Fibroblast of mammary gland (primary cell): ENCODE data around the gene GAL3ST1.
"Not testable (repeated sequence)": the region's sequence is repeated elsewhere in the genome, so short reads cannot be mapped to it uniquely, and the experiment has no call there.

Experiments used
- DNase-seq: peaks from one replicate; pipeline ENCODE4 v3.0.0-alpha.2; 2010; ENCODE audit warnings: low read depth
- H3K4me3 ChIP-seq: 2 replicates; pipeline ENCODE4 v1.5.1; 2011; ENCODE audit warnings: low read depth, mild to moderate bottlenecking, low read length, moderate library complexity; ENCODE audit not compliant: control insufficient read depth
- TF ChIP-seq, protein P1 (sequence below): conservative IDR thresholded peaks from 2 replicates; pipeline ENCODE4 v1.5.1; 2011; ENCODE audit warnings: low read depth, low read length, inconsistent platforms; ENCODE audit not compliant: control insufficient read depth, insufficient read depth

The GAL3ST1 gene

DNA sequence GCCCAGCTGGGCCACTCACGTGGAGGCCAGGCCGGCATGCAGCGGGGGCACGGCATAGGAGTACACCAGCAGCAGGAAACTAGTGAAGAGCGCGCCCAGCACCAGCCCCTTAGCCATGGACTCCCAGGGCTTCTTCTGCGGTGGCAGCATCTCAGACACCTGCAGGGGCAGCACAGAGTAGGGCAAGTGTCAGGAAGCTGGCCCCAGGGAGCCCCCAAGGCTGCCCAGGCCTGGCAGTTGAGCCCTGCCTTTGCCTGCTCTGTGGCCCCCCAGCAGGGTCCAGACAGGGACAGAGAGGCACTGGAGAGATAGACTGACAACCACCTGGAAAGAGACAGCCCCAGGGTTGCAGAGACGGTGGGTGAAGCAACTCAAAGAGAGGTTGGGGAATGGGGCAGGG lies 17.2 kb downstream of the GAL3ST1 start:
- TF ChIP-seq, protein P1, sequence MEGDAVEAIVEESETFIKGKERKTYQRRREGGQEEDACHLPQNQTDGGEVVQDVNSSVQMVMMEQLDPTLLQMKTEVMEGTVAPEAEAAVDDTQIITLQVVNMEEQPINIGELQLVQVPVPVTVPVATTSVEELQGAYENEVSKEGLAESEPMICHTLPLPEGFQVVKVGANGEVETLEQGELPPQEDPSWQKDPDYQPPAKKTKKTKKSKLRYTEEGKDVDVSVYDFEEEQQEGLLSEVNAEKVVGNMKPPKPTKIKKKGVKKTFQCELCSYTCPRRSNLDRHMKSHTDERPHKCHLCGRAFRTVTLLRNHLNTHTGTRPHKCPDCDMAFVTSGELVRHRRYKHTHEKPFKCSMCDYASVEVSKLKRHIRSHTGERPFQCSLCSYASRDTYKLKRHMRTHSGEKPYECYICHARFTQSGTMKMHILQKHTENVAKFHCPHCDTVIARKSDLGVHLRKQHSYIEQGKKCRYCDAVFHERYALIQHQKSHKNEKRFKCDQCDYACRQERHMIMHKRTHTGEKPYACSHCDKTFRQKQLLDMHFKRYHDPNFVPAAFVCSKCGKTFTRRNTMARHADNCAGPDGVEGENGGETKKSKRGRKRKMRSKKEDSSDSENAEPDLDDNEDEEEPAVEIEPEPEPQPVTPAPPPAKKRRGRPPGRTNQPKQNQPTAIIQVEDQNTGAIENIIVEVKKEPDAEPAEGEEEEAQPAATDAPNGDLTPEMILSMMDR = no peak
- H3K4me3 ChIP-seq = no peak overlapping the region
- no peak for DNase-seq

DNA sequence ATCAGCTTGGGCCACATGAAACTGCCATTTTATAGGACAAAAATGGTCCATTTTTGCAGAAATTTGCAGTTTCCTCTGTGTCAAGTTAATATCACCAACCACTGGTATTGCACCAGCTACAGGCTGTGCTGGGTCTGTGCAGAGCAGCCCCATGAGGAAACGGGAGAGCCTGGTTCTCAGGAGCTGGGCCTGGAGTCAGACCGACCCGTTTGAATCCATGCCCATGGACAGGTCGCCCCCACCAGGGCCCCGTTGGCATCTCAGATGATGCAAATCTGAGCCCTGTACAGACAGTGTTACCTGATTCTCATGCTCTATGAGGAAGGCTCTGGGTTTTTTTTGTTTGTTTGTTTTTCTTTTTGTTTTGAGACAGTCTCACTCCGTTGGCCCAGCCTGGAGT lies 18.1 kb downstream of the GAL3ST1 start:
- TF ChIP-seq, protein P1 = no peak
- H3K4me3 ChIP-seq = no peak overlapping the region
- DNase-seq = no peak

DNA sequence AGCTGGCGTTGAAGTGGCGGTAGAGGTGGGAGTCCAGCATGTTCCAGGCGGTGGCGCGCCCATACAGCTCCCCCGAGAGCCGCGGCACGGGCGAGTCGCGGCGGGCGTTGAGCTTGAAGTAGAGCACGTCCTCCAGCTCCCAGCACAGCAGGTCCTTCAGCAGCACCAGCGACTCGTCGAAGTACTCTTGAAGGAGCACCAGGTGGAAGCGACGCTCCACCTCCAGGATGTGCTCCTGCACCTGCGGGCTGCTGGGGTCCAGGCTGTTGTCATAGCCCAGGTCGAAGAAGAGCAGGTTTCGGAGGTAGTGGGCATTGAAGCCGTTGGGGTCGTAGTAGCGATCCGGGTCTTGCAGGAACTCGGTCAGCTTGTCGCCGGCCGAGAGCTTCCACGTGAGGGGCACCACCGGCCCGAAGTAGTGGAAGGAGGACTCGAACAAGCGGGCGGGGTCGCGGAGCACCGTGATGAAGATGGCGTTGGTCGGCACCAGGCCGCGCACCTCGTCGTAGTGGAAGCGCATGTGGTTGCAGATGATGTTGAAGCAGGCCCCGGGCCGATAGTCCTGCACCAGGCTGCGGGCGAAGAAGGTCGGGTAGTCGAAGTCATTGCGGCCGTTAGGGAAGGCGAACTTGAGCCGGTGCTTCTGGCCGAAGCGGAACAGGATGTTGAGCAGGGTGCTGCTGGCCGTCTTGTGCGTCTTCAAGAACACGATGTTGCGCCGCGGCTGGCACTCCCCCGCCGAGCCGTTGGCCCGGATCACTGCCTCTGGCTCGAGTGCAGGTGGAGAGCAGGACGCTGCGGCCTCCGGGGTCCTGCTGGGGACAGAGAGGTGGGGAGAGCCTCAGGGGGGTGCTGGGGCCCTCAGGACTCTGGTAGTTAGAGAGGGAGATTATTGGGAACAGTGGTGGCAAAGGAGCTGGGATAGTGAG lies 18.9 kb downstream of the GAL3ST1 start:
- DNase-seq = no peak
- H3K4me3 ChIP-seq = no peak overlapping the region
- TF ChIP-seq, protein P1 = no peak

DNA sequence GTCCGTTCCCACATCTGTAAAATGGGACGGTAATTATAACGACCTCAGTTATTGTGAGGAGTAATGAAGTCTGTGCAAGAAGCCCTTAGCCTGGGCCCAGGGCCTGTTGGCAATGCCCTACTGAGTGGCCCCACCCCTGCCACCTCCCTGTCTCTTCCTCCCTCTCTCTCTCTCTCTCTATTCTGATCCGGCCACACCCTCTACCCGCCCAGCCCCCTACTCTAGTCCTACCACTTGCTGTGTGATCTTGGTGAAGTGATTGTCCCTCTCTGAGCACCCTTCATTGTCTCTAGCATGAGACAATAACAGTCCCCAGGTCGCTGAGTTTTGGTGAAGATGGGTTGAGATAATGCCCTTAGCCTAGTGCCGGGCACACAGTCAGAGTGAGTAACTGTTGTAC lies 20.5 kb downstream of the GAL3ST1 start:
- no peak overlapping the region for H3K4me3 ChIP-seq
- TF ChIP-seq, protein P1 = no peak

DNA sequence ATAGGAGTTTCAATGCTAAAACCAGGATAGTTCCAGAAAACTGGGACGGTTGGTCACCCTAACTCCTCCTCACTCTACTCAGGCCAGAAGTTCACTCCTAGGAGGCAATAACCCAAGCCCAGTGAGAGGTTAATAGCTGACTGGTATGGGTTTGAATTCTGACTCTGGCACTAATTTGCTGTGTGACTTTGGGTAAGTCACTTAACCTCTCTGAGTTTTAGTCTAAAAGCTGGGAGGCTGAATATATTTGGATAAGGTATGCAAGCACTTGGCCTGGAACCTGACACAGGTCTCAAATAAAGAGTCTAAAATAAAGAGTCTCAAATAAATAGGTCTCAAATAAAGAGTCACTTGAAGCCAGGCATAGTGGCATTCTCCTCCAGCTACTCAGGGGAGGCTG lies 21.7 kb downstream of the GAL3ST1 start:
- no peak for DNase-seq
- H3K4me3 ChIP-seq = no peak overlapping the region
- TF ChIP-seq, protein P1 = no peak

More for the DNA sequence above, 20.5 kb downstream of the GAL3ST1 start:
- DNase-seq = no peak

DNA sequence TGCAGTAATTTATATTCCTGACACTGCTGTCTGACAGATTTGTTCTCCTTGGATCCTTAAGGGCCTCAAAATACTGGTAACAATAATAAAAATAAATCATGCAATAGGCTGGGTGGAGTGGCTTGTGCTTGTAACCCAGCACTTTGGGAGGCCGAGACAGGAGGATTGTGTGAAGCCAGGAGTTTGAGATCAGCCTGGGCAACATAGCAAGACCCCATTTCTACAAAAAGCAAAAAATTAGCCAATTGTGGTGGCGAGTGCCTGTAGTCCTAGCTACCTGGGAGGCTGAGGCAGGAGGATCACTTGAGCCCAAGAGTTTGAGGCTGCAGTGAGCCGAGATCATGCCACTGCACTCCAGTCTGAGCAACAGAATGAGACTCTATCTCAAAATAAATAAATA lies 22.7 kb downstream of the GAL3ST1 start:
- not testable (repeated sequence) for H3K4me3 ChIP-seq, DNase-seq

DNA sequence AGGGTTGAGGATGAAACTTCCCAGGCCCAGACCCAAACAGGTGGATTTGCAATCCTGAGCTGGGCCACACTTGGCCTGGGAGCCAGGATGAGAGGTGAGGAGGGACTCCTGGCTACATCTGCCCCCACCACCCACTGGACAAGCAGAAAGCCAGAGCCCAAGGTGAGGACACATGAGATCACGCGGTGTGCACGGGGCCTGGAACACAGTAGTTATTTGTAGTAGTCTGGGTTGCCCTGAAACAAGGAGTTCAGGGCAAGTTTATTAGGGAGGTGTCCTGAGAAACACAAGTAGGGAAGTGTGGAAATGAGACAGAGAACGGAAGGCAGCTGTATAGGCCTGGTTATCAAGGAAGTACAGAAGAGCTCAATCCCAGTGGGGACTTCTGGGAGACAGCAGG lies 27.3 kb downstream of the GAL3ST1 start:
- TF ChIP-seq, protein P1 = no peak
- H3K4me3 ChIP-seq = no peak overlapping the region
- DNase-seq = no peak
